HG02623 (cell line): ENCODE measurements around the gene CDH13.

Source experiments
- ATAC-seq: cut with Tn5 transposase; IDR thresholded peaks from one replicate; pipeline ENCODE4 v1.9.1; 2021; ENCODE audit warnings: moderate library complexity; ENCODE audit not compliant: unreplicated experiment

CDH13 gene

GRCh38 chr16:82649766-82650165 is 23.0 kb downstream of the CDH13 start:
- ATAC-seq = no peak

DNA sequence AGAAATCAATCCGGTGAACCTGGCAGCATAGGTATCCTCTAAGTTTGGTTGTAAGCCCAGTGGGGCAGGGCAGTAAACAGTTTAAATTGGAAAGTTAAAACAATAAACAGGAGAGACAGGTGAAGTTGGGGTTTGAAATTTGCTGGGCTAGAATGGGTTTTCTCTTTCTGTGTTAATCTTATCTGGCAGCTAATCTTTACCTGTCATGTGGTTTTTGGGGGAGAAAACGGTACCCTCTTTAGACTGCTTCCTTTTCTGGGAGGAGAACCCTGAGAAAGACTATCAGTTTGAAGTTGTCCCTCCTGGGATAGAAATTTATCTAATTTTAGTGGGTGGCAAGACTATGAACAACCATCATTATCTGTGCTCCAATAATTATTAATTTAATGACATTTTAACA is 24.0 kb downstream of the CDH13 start:
- ATAC-seq = no peak

GRCh38 chr16:82651921-82652601 is 25.3 kb downstream of the CDH13 start:
- ATAC-seq = peak; percentile 38

- no peak for ATAC-seq
Measured at GRCh38 chr16:82652826-82653225, 26.1 kb downstream of the CDH13 start.

- ATAC-seq = peak; percentile 54
Measured at GRCh38 chr16:82653550-82654511, 27.1 kb downstream of the CDH13 start.

GRCh38 chr16:82655072-82655714 is 28.4 kb downstream of the CDH13 start:
- no peak for ATAC-seq

DNA sequence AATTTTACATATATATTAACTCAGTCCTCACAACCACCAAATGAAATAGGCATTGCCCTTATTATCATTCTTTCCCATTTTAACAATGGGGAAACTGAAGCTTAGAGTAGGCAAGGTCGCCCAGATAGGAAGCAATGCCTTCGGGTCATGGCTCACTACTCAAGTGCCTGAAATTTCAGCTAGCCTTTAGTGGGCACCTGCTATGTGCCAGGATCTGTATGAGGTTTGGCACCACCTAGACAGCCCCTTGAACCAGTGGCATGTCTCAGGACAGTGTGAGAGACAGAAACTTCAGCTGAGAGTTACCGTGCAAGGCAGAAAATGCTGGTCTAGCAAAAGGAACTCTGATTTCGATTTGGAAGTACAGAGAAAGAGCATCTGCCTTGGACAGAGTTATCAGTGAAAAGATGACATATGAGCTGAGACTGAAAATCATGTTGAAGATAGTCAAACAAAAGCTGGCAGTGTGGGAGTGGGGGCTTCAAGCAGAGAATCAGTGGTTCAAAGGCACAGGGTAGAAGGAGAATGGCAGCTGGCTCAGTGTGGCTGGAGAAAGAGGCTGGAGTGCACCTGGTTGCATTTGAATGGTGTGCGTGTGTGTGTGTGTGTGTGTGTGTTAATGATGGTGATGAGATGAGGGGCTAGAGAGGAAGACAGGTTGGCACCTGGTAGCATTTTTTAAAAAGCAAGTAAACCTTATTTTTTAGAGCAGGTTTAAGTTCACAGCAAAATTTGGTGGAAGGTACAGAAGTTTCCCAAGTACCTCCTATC is 29.1 kb downstream of the CDH13 start:
- no peak for ATAC-seq

GRCh38 chr16:82657239-82657638 is 30.5 kb downstream of the CDH13 start:
- no peak for ATAC-seq

DNA sequence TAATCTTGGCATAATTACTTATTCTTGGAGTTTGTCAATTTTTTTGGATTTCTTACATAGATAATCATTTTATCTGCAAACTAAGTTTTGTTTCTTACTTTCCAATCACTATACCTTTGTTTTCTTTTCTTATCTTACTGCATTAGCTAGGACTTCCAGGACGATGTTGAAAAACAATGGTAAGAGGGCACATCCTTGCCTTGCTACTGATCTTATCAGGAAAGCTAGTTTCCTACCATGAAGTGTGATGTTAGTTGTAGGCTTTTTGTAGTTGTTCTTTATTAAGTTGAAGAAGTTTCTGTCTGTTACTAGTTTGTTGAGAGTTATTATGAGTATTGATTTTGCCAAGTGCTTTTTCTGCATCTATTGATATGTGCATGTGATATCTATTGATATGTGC is 31.0 kb downstream of the CDH13 start:
- no peak for ATAC-seq

GRCh38 chr16:82658796-82659195 is 32.0 kb downstream of the CDH13 start:
- ATAC-seq = no peak

DNA sequence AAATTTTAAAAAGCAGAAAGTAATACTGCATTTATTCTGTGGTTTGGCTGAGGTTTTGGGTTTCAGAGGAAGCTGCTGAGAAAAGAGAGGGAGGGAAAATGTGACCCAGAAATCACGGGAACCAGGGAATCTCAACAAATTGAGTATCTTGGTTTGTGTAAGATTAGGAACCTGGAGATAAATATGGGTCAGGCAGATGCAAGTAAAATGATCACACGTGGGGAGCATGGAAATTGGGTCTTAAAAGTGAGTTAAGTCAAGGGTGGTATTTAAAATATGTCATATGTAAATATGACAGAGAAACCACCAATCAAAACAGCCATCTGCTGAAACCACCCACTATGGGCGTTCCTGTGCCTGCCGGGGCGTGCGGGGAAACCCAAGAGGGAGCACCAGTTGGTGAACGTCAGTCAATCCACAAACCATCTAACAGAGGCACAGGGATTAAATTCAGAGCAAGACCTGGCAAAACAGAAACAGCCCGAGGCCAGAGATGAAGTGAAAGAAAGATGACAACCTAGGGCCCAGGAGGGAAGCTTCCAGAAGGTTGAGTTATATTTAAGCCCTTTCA is 33.4 kb downstream of the CDH13 start:
- ATAC-seq = no peak

GRCh38 chr16:82660966-82661365 is 34.2 kb downstream of the CDH13 start:
- no peak for ATAC-seq

GRCh38 chr16:82664181-82664580 is 37.4 kb downstream of the CDH13 start:
- no peak for ATAC-seq

DNA sequence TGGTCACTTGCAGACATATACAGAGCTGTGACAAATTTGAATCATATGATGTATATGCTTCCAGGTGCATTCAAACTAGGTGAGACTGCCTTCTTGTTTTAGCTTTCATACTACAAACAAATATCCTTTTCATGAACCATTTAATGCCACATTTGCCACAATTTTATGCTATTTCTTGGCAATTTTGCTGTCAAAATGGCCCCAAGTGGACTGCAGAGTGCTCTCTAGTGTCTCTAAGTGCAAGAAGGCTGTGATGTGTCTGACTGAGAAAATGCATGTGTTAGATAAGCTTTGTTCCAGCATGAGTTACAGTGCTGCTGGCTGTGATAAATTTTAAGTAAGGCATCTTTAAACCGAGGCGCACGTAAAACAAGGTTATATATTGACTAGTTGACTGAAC is 38.3 kb downstream of the CDH13 start:
- no peak for ATAC-seq

DNA sequence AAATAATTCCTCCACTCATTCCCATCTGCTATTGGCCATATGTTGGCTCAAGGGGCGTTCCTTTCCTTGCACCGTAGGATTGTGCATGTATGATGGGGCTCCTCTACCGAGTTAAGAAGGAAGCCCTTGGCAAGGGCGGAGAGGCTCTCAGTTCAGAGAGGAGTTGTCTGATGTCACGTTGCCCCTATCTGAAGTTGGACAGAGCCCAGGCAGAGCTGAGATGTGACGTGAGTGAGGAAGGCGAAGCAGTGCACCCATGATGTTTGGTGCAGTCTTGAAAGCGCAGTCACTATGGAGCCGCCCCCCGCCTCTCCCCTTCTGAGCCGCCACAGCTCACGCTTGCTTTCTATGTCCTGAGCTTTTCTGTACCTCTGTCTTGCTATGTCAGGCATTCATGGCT is 40.7 kb downstream of the CDH13 start:
- ATAC-seq = no peak

- no peak for ATAC-seq
Measured at GRCh38 chr16:82668094-82668493, 41.3 kb downstream of the CDH13 start.

DNA sequence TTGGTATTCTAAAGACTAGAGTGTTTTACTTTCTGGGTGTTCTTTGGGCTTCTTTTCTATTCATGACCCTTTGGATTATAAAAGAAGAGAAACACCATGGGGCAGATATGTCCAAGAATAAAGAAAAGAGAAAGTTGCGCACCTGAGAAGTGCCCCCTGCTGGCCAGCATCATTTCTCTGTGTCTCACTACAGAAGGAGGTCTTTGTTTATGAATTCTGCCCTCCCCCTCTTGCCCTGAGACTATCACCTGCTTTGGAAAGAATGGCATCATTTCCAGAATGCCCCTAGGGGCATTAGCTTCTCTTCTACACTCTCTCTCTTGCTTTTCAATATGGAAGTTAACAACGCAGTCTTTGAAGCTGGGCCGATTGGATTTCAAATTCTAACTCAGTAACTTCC is 45.0 kb downstream of the CDH13 start:
- ATAC-seq = no peak

- no peak for ATAC-seq
Measured at GRCh38 chr16:82672676-82673075, 45.9 kb downstream of the CDH13 start.

DNA sequence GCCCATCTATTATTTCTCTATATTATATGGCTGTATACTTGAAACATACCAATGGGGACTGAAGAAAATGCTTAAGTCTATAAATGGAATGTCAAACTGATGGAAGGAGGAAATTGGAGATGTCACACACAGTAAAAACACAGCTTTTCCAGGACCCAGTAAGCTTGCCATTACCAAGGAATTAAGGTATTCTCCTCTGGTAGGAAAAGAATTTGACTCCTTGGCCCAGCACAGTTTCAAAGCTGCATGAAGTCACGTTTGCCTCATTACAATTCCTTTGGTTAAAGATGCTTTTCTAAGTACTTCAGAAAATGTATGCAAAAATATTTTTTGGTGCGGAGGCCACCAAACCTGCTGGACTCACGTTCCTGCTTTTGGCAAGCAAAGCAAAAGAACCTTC is 48.5 kb downstream of the CDH13 start:
- no peak for ATAC-seq

DNA sequence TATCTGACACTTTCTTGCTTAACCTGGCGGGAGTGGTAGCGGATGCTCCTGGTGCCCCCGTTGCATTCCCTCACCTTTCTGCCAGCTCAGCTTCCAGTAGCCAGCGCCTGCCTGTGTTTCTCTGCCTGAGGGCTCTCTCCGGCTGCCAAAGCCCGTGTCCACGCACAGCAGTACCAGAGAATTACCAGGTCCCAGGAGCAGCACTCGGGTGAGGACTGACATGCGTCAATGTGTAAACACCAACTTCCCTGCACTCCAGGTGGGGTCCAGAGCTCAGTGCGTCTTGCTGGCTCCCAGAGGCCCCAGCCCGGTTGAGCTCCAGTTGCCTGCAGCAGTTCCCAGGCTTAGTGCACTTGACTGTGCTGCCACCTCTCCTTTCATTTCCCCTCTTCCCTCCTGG is 54.8 kb downstream of the CDH13 start:
- ATAC-seq = no peak

DNA sequence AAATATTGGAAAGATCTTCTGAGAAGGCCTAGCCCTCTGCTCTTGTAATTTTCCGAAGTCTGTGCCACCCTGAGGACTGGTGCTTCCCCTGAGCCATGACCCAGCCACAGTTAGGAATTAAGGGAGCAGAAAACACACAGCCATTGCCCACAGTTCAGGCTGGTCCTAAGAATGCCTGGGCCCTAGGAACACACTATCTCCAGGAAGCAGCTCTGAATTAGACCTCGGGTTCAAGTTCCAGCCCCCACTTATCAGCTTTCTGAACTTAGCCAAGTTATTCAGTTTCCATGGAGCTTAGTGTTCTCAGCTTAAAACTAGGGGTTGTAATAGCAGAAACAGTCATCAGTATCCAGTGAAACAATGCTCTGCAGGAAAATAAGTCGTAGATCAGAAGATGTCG is 56.0 kb downstream of the CDH13 start:
- ATAC-seq = no peak
